ENCODE results near the gene SEPTIN3. TPM values are rescaled to one million over a fixed set of nuclear protein-coding genes. Genes with fewer than 3 reads are reported as not detected.

SEPTIN3 gene
- total and polyA plus RNA-seq, 2 experiments from 2014 or later = 1.5 TPM

DNA sequence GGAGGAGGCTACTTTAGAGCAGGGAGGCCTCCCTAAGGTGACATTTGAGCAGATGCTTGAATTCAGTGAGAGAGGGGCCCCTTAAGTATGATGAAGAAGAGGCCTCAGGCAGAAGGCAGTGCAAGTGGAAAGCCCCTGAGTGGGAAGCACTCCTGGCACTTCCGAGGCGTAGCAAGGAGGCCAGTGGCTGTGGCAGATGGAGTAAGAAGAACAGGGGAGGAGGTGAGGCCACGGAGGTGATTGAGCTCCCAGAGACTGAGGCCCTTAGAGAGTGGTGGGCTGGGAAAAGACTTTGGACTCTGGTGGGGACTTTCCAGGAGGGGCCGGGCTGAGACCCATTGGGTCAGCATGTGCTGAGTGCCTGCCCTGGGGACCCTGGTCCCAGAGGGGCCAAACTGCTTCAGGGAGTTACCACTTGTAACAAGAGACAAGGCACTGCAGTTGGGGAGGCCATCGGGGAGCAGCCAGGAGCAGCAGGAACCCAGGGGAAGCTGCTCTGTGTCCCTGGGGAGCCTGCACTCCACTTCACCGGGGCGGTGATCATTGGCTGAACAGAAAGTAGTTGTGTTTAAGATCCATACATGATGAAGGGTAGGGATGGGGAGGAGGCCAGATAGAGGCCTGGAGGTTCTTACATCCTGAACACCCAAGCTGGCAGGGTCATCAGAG, 19.8 kb upstream of the SEPTIN3 start:
- no peak for DNase-seq (ENCODE audit: low spot score)
- H3K4me1 ChIP-seq (ENCODE audit: insufficient read depth) = peaks cover 6% of the 10 kb centered on the region
- no peaks in the 10 kb centered on the region for H4K20me1 ChIP-seq (ENCODE audit: insufficient read depth, poor library complexity, severe bottlenecking)
- H3K4me2 ChIP-seq = no peak overlapping the region
- no peak for TF ChIP-seq EZH2 (IDR thresholded peaks at IDR 0.05; ENCODE audit: borderline replicate concordance)
- TF ChIP-seq EZH2phosphoT487 (IDR thresholded peaks at IDR 0.05; ENCODE audit: low read depth, severe bottlenecking, unreplicated experiment) = no peak
- TF ChIP-seq, protein P1, sequence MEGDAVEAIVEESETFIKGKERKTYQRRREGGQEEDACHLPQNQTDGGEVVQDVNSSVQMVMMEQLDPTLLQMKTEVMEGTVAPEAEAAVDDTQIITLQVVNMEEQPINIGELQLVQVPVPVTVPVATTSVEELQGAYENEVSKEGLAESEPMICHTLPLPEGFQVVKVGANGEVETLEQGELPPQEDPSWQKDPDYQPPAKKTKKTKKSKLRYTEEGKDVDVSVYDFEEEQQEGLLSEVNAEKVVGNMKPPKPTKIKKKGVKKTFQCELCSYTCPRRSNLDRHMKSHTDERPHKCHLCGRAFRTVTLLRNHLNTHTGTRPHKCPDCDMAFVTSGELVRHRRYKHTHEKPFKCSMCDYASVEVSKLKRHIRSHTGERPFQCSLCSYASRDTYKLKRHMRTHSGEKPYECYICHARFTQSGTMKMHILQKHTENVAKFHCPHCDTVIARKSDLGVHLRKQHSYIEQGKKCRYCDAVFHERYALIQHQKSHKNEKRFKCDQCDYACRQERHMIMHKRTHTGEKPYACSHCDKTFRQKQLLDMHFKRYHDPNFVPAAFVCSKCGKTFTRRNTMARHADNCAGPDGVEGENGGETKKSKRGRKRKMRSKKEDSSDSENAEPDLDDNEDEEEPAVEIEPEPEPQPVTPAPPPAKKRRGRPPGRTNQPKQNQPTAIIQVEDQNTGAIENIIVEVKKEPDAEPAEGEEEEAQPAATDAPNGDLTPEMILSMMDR (IDR thresholded peaks at IDR 0.05; ENCODE audit: poor library complexity) = no peak
- no peaks in the 10 kb centered on the region for H3K36me3 ChIP-seq (replicated peaks; ENCODE audit: insufficient read depth, low read depth)
- H3K79me2 ChIP-seq = peaks cover 7% of the 10 kb centered on the region
- no peaks in the 10 kb centered on the region for H3K9me2 ChIP-seq (replicated peaks; ENCODE audit: insufficient read depth)
- no peak overlapping the region for H2AFZ ChIP-seq
- H3K27ac ChIP-seq = no peak overlapping the region
- no peaks in the 10 kb centered on the region for H3K27me3 ChIP-seq
- no peaks in the 10 kb centered on the region for H3K9me3 ChIP-seq (ENCODE audit: low read depth)
- 85% methylated on average over 7 of the region's 7 CpGs for WGBS (ENCODE audit: low lambda C conversion rate, missing lambda C conversion rate)
- no peak overlapping the region for H3K4me3 ChIP-seq

DNA sequence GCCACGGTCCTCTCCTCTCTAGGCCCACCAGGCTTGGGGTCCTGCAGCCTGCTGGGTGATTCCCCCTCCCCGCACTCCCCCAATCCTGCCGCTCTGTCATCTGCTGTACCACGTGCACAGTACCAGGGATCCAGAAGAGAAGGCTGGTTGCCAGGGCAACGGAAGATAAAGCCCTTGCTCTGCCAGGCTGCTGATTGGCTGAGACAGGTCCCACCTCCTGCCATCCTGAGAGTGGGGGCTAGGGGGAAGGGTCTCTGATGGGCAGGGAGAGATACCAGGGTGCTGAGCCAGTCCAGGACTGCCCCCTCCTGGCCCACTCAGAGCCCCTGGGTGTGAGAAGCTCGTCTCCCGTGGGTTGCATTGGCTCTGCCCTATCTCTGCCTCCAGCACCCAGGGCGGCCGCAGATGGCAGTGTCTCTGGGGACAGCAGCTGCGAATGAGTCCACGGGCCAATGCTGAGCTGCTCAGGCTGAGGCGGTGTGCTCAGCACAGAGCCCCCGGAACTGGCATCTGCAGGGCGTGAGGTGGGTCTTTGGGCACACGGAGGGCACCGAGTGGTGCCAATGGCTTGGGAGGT, 17.3 kb upstream of the SEPTIN3 start, which contains the start of gene SMIM45:
Gene SMIM45, plus strand, starts transcription at position 253 of the 577 bp plus-strand sequence.
- TF ChIP-seq EZH2phosphoT487 (IDR thresholded peaks at IDR 0.05; ENCODE audit: low read depth, severe bottlenecking, unreplicated experiment) (no peak), EZH2 (IDR thresholded peaks at IDR 0.05; ENCODE audit: borderline replicate concordance) (no peak)
- TF ChIP-seq, protein P1 (IDR thresholded peaks at IDR 0.05; ENCODE audit: poor library complexity) = no peak
- Histone ChIP-seq H3K27me3 (no peaks in the 10 kb centered on the region), H3K4me2 (no peak within 1 kb of the TSS), H3K4me1 (ENCODE audit: insufficient read depth) (no peaks in the 10 kb centered on the region), H3K36me3 (replicated peaks; ENCODE audit: insufficient read depth, low read depth) (no peaks in the 10 kb centered on the region), H3K79me2 (no peaks in the 10 kb centered on the region), H3K9me3 (ENCODE audit: low read depth) (no peaks in the 10 kb centered on the region), H3K4me3 (no peak within 1 kb of the TSS), H3K9me2 (replicated peaks; ENCODE audit: insufficient read depth) (no peaks in the 10 kb centered on the region), H2AFZ (no peak within 1 kb of the TSS), H4K20me1 (ENCODE audit: insufficient read depth, poor library complexity, severe bottlenecking) (no peaks in the 10 kb centered on the region), H3K27ac (no peak within 1 kb of the TSS)
- no peak for DNase-seq (ENCODE audit: low spot score)
- WGBS (ENCODE audit: low lambda C conversion rate, missing lambda C conversion rate) = 63% methylated on average over 15 of the region's 16 CpGs

DNA sequence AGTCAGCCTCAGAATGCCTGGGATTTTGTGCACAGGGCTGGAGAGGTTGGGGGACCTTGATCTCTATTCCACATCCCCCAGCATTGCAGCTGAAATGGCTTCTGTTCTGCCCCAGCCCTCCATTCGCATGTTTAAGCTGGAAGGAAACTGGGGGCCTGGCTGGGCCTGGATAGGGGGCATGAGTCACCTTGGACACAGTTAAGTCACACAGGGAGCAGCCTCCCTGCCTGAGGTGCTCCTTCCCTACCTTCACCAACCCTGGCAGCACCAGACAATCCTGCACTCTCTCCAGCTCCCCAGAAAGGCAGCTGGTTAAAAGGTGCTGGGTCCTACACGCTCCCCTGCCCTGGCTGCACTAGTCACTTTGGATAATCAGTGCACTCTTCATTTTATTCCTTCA, 16.5 kb upstream of the SEPTIN3 start:
- Histone ChIP-seq H3K4me3 (no peak overlapping the region), H2AFZ (no peak overlapping the region), H3K27me3 (no peaks in the 10 kb centered on the region), H3K4me2 (no peak overlapping the region), H3K4me1 (ENCODE audit: insufficient read depth) (no peaks in the 10 kb centered on the region), H3K36me3 (replicated peaks; ENCODE audit: insufficient read depth, low read depth) (no peaks in the 10 kb centered on the region), H3K79me2 (no peaks in the 10 kb centered on the region), H3K9me3 (ENCODE audit: low read depth) (no peaks in the 10 kb centered on the region), H4K20me1 (ENCODE audit: insufficient read depth, poor library complexity, severe bottlenecking) (no peaks in the 10 kb centered on the region), H3K27ac (no peak overlapping the region), H3K9me2 (replicated peaks; ENCODE audit: insufficient read depth) (no peaks in the 10 kb centered on the region)
- no peak for DNase-seq (ENCODE audit: low spot score)
- no peak for TF ChIP-seq EZH2 (IDR thresholded peaks at IDR 0.05; ENCODE audit: borderline replicate concordance)
- TF ChIP-seq EZH2phosphoT487 (IDR thresholded peaks at IDR 0.05; ENCODE audit: low read depth, severe bottlenecking, unreplicated experiment) = no peak
- TF ChIP-seq, protein P1 (IDR thresholded peaks at IDR 0.05; ENCODE audit: poor library complexity) = no peak
- WGBS (ENCODE audit: low lambda C conversion rate, missing lambda C conversion rate) = 88% methylated on average over 2 of the region's 2 CpGs
